GM12878 (cell line): ENCODE data around the gene LRFN2. TPM values are rescaled to one million over a fixed set of nuclear protein-coding genes. Genes with fewer than 3 reads are reported as not detected.

Experiments
- ATAC-seq: fragments of 200-7000 bp; cut with Tn5 transposase; 3 replicates; pipeline ENCODE4 v1.9.1; 2020; ENCODE audit warnings: mild to moderate bottlenecking, moderate library complexity
- BruUV-seq: library from RNA; stranded (reverse); fragments of 400-500 nt; replicated peaks from 2 replicates; lab custom pipeline; 2021; lab: Mats Ljungman, UMichigan
- CTCF ChIA-PET: fragments of 300-600 bp; sonication (Branson Sonifier 250); formaldehyde crosslinking; extraction: SDS; loops from one replicate; lab custom pipeline; 2021; ENCODE audit warnings: inconsistent platforms; lab: Yijun Ruan, JAX
- POLR2A ChIA-PET: fragments of 350-600 bp; formaldehyde crosslinking; extraction: SDS; loops from one replicate; lab custom pipeline; 2021; ENCODE audit warnings: inconsistent platforms; lab: Charles Lee
- RAD21 ChIA-PET: fragments of 300-600 bp; sonication (Branson Sonifier 250); formaldehyde crosslinking; loops from one replicate; lab custom pipeline; 2023; ENCODE audit warnings: antibody characterized with exemption; ENCODE audit not compliant: unreplicated experiment; lab: Charles Lee
- SMC1A ChIA-PET: fragments of 300-600 bp; sonication (Branson Sonifier 250); formaldehyde crosslinking; loops from one replicate; lab custom pipeline; 2023; ENCODE audit not compliant: unreplicated experiment, uncharacterized antibody; lab: Charles Lee
- DNase-seq: peaks from one replicate; pipeline ENCODE4 v3.0.0-alpha.2; 2011; ENCODE audit warnings: low read depth, low spot score
- FAIRE-seq: peaks from 3 replicates; lab custom pipeline; 2011; peaks lifted over from hg19 to GRCh38; lab: Jason Lieb, UNC
- H2AFZ ChIP-seq: 2 replicates; pipeline ENCODE4 v1.6.0; 2011; ENCODE audit warnings: low read depth, low read length, control low read depth; ENCODE audit not compliant: control insufficient read depth
- H3K27ac ChIP-seq: 2 replicates; pipeline ENCODE4 v1.5.1; 2011; ENCODE audit warnings: control low read depth; ENCODE audit not compliant: control insufficient read depth, insufficient read depth
- H3K27me3 ChIP-seq, 2 experiments: replicated peaks in 1 of 2; 2 replicates each; pipeline versions ENCODE4 v1.6.0 to v1.6.1; 2011; ENCODE audit warnings: low read length in 1 of 2; ENCODE audit not compliant: control insufficient read depth in 2 of 2, insufficient read depth in 2 of 2
- H3K36me3 ChIP-seq, 2 experiments: 2 replicates each; pipeline ENCODE4 v1.5.1; 2011; ENCODE audit warnings: low read length in 1 of 2; ENCODE audit not compliant: control insufficient read depth in 2 of 2, insufficient read depth in 2 of 2
- H3K4me1 ChIP-seq: 2 replicates; pipeline ENCODE4 v1.6.1; 2011; ENCODE audit warnings: mild to moderate bottlenecking, low read length, moderate library complexity, mixed read lengths; ENCODE audit not compliant: control insufficient read depth, insufficient read depth
- H3K4me2 ChIP-seq: 2 replicates; pipeline ENCODE4 v1.6.0; 2011; ENCODE audit warnings: control low read depth; ENCODE audit not compliant: control insufficient read depth, insufficient read depth
- H3K4me3 ChIP-seq: fragments of 200-600 bp; sonication (generic); 2 replicates; pipeline ENCODE4 v1.5.1; 2016
- H3K79me2 ChIP-seq: 2 replicates; pipeline ENCODE4 v1.6.0; 2011; ENCODE audit warnings: low read length; ENCODE audit not compliant: control insufficient read depth, insufficient read depth
- H3K9ac ChIP-seq: 2 replicates; pipeline ENCODE4 v1.8.0; 2011; ENCODE audit warnings: low read length, control low read depth, mixed read lengths; ENCODE audit not compliant: control insufficient read depth, insufficient read depth
- H3K9me3 ChIP-seq: replicated peaks from 3 replicates; pipeline ENCODE4 v1.5.1; 2011; ENCODE audit warnings: mild to moderate bottlenecking, low read length; ENCODE audit not compliant: control insufficient read depth, insufficient read depth
- H4K20me1 ChIP-seq: 2 replicates; pipeline ENCODE4 v1.6.0; 2011; ENCODE audit not compliant: control insufficient read depth, insufficient read depth
- ATF3 ChIP-seq: IDR thresholded peaks from 2 replicates; pipeline ENCODE4 v1.6.1; 2011; ENCODE audit warnings: low read depth, mild to moderate bottlenecking, low read length, moderate library complexity, borderline replicate concordance; ENCODE audit errors: extremely low read depth
- BCL3 ChIP-seq: IDR thresholded peaks from 2 replicates; pipeline ENCODE4 v1.6.1; 2011; ENCODE audit warnings: borderline replicate concordance, low read depth, mild to moderate bottlenecking, moderate library complexity, low read length; ENCODE audit not compliant: insufficient read depth, poor library complexity, severe bottlenecking
- CEBPB ChIP-seq, 2 experiments: fragments of 150-350 bp in 1 of 2; IDR thresholded peaks; 2 replicates each; pipeline ENCODE4 v1.6.1; 2012 to 2014; ENCODE audit warnings: low read depth in 2 of 2, low read length in 2 of 2, borderline replicate concordance in 1 of 2, inconsistent platforms in 1 of 2
- HDGF ChIP-seq: fragments of 450-650 bp; IDR thresholded peaks from 2 replicates; pipeline ENCODE4 v1.6.1; 2016; ENCODE audit warnings: antibody characterized with exemption
- IRF3 ChIP-seq: fragments of 450-650 bp; IDR thresholded peaks from 2 replicates; pipeline ENCODE4 v1.6.1; 2014; ENCODE audit warnings: mild to moderate bottlenecking
- JUND ChIP-seq: IDR thresholded peaks from 2 replicates; pipeline ENCODE4 v1.6.1; 2012; ENCODE audit warnings: low read depth, mild to moderate bottlenecking, low read length, improper control_type of control experiment, moderate library complexity
- MEF2B ChIP-seq: fragments of 450-650 bp; IDR thresholded peaks from 2 replicates; pipeline ENCODE4 v1.6.1; 2018; ENCODE audit warnings: mild to moderate bottlenecking, moderate library complexity; ENCODE audit not compliant: partially characterized antibody, poor library complexity, severe bottlenecking
- MXI1 ChIP-seq: fragments of 150-350 bp; IDR thresholded peaks from 2 replicates; pipeline ENCODE4 v1.6.1; 2011; ENCODE audit warnings: low read depth, mild to moderate bottlenecking, inconsistent platforms, low read length, improper control_type of control experiment
- RFX5 ChIP-seq: IDR thresholded peaks from 2 replicates; pipeline ENCODE4 v1.6.1; 2011; ENCODE audit warnings: low read depth, low read length, improper control_type of control experiment
- SP1 ChIP-seq: IDR thresholded peaks from one replicate; pipeline ENCODE4 v1.6.1; 2011; ENCODE audit warnings: low read depth, low read length
- ZBTB40 ChIP-seq: fragments of 450-650 bp; IDR thresholded peaks from 2 replicates; pipeline ENCODE4 v1.6.1; 2016; ENCODE audit warnings: mild to moderate bottlenecking, moderate library complexity, borderline replicate concordance
- ZNF217 ChIP-seq: fragments of 450-650 bp; IDR thresholded peaks from 2 replicates; pipeline ENCODE4 v1.6.1; 2017; ENCODE audit warnings: antibody characterized with exemption, mild to moderate bottlenecking
- ZNF24 ChIP-seq: fragments of 450-650 bp; IDR thresholded peaks from 2 replicates; pipeline ENCODE4 v1.6.1; 2017; ENCODE audit warnings: antibody characterized with exemption, mild to moderate bottlenecking
- WGBS: methylation state at CpG from one replicate; pipeline ENCODE4 v1.1.6; 2016; ENCODE audit warnings: low lambda C conversion rate; ENCODE audit not compliant: insufficient replicate concordance, insufficient coverage; ENCODE audit errors: missing lambda C conversion rate; 5-methylcytosine and 5-hydroxymethylcytosine counted together
- in situ Hi-C: fragments of 300-500 bp; cut with MboI; formaldehyde crosslinking; loops from 9 replicates; pipeline ENCODE4 v1.14.3; 2018; ENCODE audit warnings: mixed read lengths
- intact Hi-C: fragments of 100-400 bp; cut with micrococcal nuclease; formaldehyde crosslinking; loops from one replicate; pipeline ENCODE4 v1.14.2; 2022; ENCODE audit not compliant: unreplicated experiment
- polyA plus RNA-seq, 11 experiments: library from polyadenylated mRNA; depleted of rRNA in 4 of 11; unstranded in 6 of 11; stranded (reverse) in 5 of 11; fragments of >200 nt; fragmentation: Nextera tagmentation in 4 of 11; fragmentation: Illumina TruSeq in 1 of 11; extraction: Ambion mirVana in 4 of 11; extraction: Trizol in 1 of 11; gene quantifications; 1 replicate in 1 of 11; 2 replicates in 10 of 11; pipeline versions ENCODE4 v1.2.1 to v1.2.3, GENCODE V29; 2011 to 2016; ENCODE audit warnings: inconsistent platforms in 2 of 11, missing spikeins in 2 of 11, low read depth in 1 of 11
- total RNA-seq, 4 experiments: library from RNA; depleted of rRNA in 3 of 4; stranded (reverse); fragments of >200 nt in 3 of 4; fragmentation: Illumina TruSeq in 1 of 4; extraction: Trizol in 1 of 4; gene quantifications; 2 replicates each; pipeline versions ENCODE4 v1.2.1 to v1.2.3, GENCODE V29; 2013 to 2021

LRFN2 gene
- total and polyA plus RNA-seq, 10 of the 15 experiments (the other 5 are each of a cell fraction or from before 2014, with no cell fraction given) = not detected

GRCh38 chr6:40410821-40411220, 176.3 kb downstream of the LRFN2 start (continued):
- TF ChIP-seq ATF3 (no peak), IRF3 (no peak), CEBPB (IDR thresholded peaks at IDR 0.05; ENCODE audit: borderline replicate concordance in 1 of 2, low read depth in 2 of 2, low read length in 2 of 2) (no peak)

- no peaks in the 10 kb centered on the region for H3K9me3 ChIP-seq
- no peak overlapping the region for H3K9ac ChIP-seq
- no peaks in the 10 kb centered on the region for H3K79me2 ChIP-seq
- peaks cover 2 to 6% of the 10 kb centered on the region in 2 experiments for H3K27me3 ChIP-seq
- 5% methylated on average over 9 of the region's 9 CpGs for WGBS
- no peaks in the 10 kb centered on the region for H3K4me1 ChIP-seq
- intact Hi-C loops = no loop called here
- no peak overlapping the region for H3K4me3 ChIP-seq
- no peaks in the 10 kb centered on the region for H3K36me3 ChIP-seq
- ChIA-PET SMC1A (no interaction called here), POLR2A (no interaction called here), RAD21 (no interaction called here), CTCF (no interaction called here)
- no peaks in the 10 kb centered on the region for H4K20me1 ChIP-seq
- H3K27ac ChIP-seq = no peak overlapping the region
- DNase-seq = no peak
- FAIRE-seq = no peak
- in situ Hi-C loops = no loop called here
- no peak for ATAC-seq
- no peak overlapping the region for H2AFZ ChIP-seq
- H3K4me2 ChIP-seq = no peak overlapping the region
- BruUV-seq = no TSS peak
- TF ChIP-seq MXI1 (no peak), MEF2B (no peak), SP1 (no peak), RFX5 (no peak), ZNF217 (no peak), JUND (no peak), ZBTB40 (no peak), BCL3 (no peak), ZNF24 (no peak), HDGF (no peak)
Measured at GRCh38 chr6:40409716-40410397, 177.3 kb downstream of the LRFN2 start.
